ENCODE results near the gene VN1R5. TPM values are rescaled to one million over a fixed set of nuclear protein-coding genes. Genes with fewer than 3 reads are reported as not detected.

Gene VN1R5
- total RNA-seq, 1 donor from 2014 or later = not detected

DNA sequence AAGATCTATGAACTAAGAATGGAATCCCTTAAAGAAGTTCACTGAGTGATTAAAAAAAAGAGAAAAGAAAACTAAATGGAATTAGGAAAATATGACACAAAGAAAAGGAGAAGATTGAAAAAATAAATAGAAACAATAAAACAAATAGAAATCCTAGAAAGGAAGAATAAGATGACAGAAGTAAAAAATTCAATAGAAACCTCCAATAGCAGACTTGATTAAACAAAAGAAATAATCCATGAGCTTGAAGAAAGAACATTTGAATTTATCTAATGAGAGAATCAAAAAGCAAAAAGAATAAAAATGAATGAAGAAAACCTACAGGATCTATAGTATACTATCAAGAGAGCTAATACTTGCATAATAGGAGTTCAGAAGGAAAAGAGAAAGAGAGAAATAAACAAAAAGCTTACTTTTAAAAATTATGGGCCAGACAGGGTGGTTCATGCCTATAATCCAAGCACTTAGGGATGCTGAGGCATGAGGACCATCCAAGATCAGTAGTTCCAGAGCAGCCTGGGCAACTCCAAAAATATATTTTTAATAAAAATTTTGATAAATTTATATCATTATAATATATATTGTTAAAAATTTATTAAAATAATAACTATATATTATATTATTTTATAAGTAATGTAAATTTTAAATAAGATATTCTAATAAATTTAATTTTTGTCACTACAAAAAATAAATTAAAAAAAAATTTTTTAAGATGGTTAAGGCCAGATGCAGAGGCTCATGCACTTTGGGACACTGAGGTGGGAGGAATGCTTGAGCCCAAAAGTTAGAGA, 9.4 kb upstream of the VN1R5 start:
- Mint-ChIP-seq H3K27me3 (ENCODE audit: unreplicated experiment) (no peaks in the 10 kb centered on the region), H3K9me3 (ENCODE audit: unreplicated experiment) (no peaks in the 10 kb centered on the region), H3K4me1 (ENCODE audit: unreplicated experiment) (no peaks in the 10 kb centered on the region), H3K27ac (ENCODE audit: unreplicated experiment) (no peak overlapping the region), H3K4me3 (ENCODE audit: unreplicated experiment) (no peak overlapping the region), H3K36me3 (ENCODE audit: low read depth, unreplicated experiment) (no peaks in the 10 kb centered on the region)
- DNase-seq (ENCODE audit: low spot score) = no peak
- no peak for TF ChIP-seq CTCF (IDR thresholded peaks at IDR 0.05; ENCODE audit: unreplicated experiment)

DNA sequence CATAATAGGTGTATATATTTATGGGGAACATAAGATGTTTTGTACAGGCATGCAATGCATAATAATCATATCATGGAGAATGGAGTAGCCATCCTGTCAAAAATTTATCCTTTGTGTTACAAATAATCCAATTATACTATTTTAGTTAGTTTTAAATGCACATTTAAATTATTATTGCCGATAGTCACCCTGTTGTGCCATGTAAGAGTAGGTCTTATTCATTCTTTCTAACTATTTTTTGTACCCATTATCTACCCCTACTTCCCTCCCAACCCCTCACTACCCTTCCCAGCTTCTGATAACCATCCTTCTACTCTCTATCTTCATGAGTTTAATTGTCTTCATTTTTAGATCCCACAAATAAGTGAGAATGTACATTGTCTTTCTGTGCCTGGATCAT, 8.3 kb upstream of the VN1R5 start:
- Mint-ChIP-seq H3K27ac (ENCODE audit: unreplicated experiment) (no peak overlapping the region), H3K4me3 (ENCODE audit: unreplicated experiment) (no peak overlapping the region), H3K36me3 (ENCODE audit: low read depth, unreplicated experiment) (no peaks in the 10 kb centered on the region), H3K27me3 (ENCODE audit: unreplicated experiment) (no peaks in the 10 kb centered on the region), H3K4me1 (ENCODE audit: unreplicated experiment) (no peaks in the 10 kb centered on the region), H3K9me3 (ENCODE audit: unreplicated experiment) (no peaks in the 10 kb centered on the region)
- DNase-seq (ENCODE audit: low spot score) = no peak
- no peak for TF ChIP-seq CTCF (IDR thresholded peaks at IDR 0.05; ENCODE audit: unreplicated experiment)

- Mint-ChIP-seq H3K27ac (ENCODE audit: unreplicated experiment) (no peak overlapping the region), H3K27me3 (ENCODE audit: unreplicated experiment) (no peaks in the 10 kb centered on the region), H3K4me1 (ENCODE audit: unreplicated experiment) (peaks cover 3% of the 10 kb centered on the region), H3K9me3 (ENCODE audit: unreplicated experiment) (peaks cover 14% of the 10 kb centered on the region), H3K4me3 (ENCODE audit: unreplicated experiment) (no peak overlapping the region), H3K36me3 (ENCODE audit: low read depth, unreplicated experiment) (peaks cover 7% of the 10 kb centered on the region)
- TF ChIP-seq CTCF (IDR thresholded peaks at IDR 0.05; ENCODE audit: unreplicated experiment) = no peak
- DNase-seq (ENCODE audit: low spot score) = no peak
Observed at GRCh38 chr1:247266053-247266452, 10.2 kb downstream of the VN1R5 start.

DNA sequence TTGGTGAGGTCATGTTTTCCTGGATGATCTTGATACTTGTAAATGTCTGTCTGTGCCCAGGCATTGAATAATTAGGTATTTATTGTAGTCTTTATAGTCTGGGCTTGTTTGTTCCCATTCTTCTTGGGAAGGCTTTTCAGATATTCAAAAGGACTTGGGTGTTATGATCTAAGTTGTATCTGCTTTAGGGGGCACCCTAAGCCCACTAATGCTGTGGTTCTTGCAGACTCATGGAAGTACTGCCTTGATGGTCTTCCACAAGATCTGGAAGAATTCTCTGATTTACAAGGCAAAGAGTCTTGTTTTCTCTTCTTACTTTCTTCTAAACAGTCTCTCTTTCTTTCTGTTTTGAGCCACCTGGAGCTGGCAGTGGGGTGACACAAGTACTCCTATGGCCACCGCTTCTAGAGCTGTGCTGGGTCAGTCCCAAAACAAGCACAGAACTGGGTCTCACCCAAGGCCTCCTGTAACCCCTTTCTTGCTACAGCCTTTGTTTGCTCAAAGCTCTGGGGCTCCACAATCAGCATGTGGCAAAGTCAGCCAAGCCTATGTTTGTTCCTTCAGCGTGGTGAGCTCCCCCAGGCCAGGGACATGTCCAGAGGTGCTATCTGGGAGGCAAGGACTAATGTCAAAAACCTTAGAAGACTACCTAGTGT, 12.6 kb downstream of the VN1R5 start:
- no peak overlapping the region for H3K27ac Mint-ChIP-seq (ENCODE audit: unreplicated experiment)
- peaks cover 3% of the 10 kb centered on the region for H3K4me1 Mint-ChIP-seq (ENCODE audit: unreplicated experiment)
- no peak for DNase-seq (ENCODE audit: low spot score)
- peaks cover 7% of the 10 kb centered on the region for H3K36me3 Mint-ChIP-seq (ENCODE audit: low read depth, unreplicated experiment)
- no peaks in the 10 kb centered on the region for H3K27me3 Mint-ChIP-seq (ENCODE audit: unreplicated experiment)
- H3K4me3 Mint-ChIP-seq (ENCODE audit: unreplicated experiment) = no peak overlapping the region
- no peak for TF ChIP-seq CTCF (IDR thresholded peaks at IDR 0.05; ENCODE audit: unreplicated experiment)
- peaks cover 9% of the 10 kb centered on the region for H3K9me3 Mint-ChIP-seq (ENCODE audit: unreplicated experiment)

GRCh38 chr1:247269133-247269532, 13.3 kb downstream of the VN1R5 start:
- DNase-seq (ENCODE audit: low spot score) = no peak
- peaks cover 5% of the 10 kb centered on the region for H3K9me3 Mint-ChIP-seq (ENCODE audit: unreplicated experiment)
- no peak overlapping the region for H3K4me3 Mint-ChIP-seq (ENCODE audit: unreplicated experiment)
- TF ChIP-seq CTCF (IDR thresholded peaks at IDR 0.05; ENCODE audit: unreplicated experiment) = no peak
- H3K27me3 Mint-ChIP-seq (ENCODE audit: unreplicated experiment) = no peaks in the 10 kb centered on the region
- peaks cover 3% of the 10 kb centered on the region for H3K4me1 Mint-ChIP-seq (ENCODE audit: unreplicated experiment)
- H3K36me3 Mint-ChIP-seq (ENCODE audit: low read depth, unreplicated experiment) = peaks cover 7% of the 10 kb centered on the region
- H3K27ac Mint-ChIP-seq (ENCODE audit: unreplicated experiment) = no peak overlapping the region
